ENCODE measurements around the gene CCDC93. TPM values are rescaled to one million over a fixed set of nuclear protein-coding genes. Genes with fewer than 3 reads are reported as not detected.

Gene CCDC93
- total and polyA plus RNA-seq, 10 of the 15 experiments (the other 5 are each of a cell fraction or from before 2014, with no cell fraction given), result 3.6 to 27.2 (median 13.5) TPM

GRCh38 chr2:118013724-118014491 lies at the start of gene CCDC93 (continued):
- TF ChIP-seq SREBF1 (IDR thresholded peaks at IDR 0.05; ENCODE audit: low read length) (no peak), ZNF622 (IDR thresholded peaks at IDR 0.05) (no peak), KAT2A (conservative IDR thresholded peaks at IDR 0.05; ENCODE audit: control insufficient read depth, low read depth, low read length) (no peak), RELA (IDR thresholded peaks at IDR 0.05; ENCODE audit: borderline replicate concordance, partially characterized antibody) (peak; percentile 63), RFX5 (IDR thresholded peaks at IDR 0.05; ENCODE audit: low read depth, low read length) (no peak), BACH1 (IDR thresholded peaks at IDR 0.05; ENCODE audit: borderline replicate concordance) (0 out of 2 replicates have a peak, but pooled peaks have one; percentile 37), TBL1XR1 (IDR thresholded peaks at IDR 0.05; ENCODE audit: low read depth, low read length) (no peak), NR2C1 (IDR thresholded peaks at IDR 0.05) (peak; percentile 81), ASH2L (IDR thresholded peaks at IDR 0.05; ENCODE audit: borderline replicate concordance, low read depth) (peak; percentile 10; the same call in 1 of the 2 replicates), POLR2A (IDR thresholded peaks at IDR 0.05; ENCODE audit: low read depth, low read length) (peak; percentile 84), YY1 (IDR thresholded peaks at IDR 0.05; ENCODE audit: low read depth, low read length) (0 out of 2 replicates have a peak, but pooled peaks have one; percentile 12), MXI1 (IDR thresholded peaks at IDR 0.05; ENCODE audit: low read depth, low read length) (peak; percentile 77), EED (IDR thresholded peaks at IDR 0.05; ENCODE audit: low read depth) (no peak), LARP7 (IDR thresholded peaks at IDR 0.05) (peak; percentile 48; the same call in 1 of the 2 replicates), NRF1 (conservative IDR thresholded peaks at IDR 0.05; ENCODE audit: low read depth, low read length) (peak; percentile 86), ETV6 (conservative IDR thresholded peaks at IDR 0.05 in 1 of 2, IDR thresholded peaks at IDR 0.05 in 1 of 2; ENCODE audit: borderline replicate concordance in 1 of 2, low read depth in 1 of 2) (no peak), JUND (IDR thresholded peaks at IDR 0.05; ENCODE audit: low read depth, low read length) (no peak), BCL11A (IDR thresholded peaks at IDR 0.05; ENCODE audit: low read depth, low read length) (no peak), IKZF1 (conservative IDR thresholded peaks at IDR 0.05) (peak; percentile 99), MAX (IDR thresholded peaks at IDR 0.05; ENCODE audit: low read depth, low read length) (no peak)
- TF ChIP-seq, protein P1, sequence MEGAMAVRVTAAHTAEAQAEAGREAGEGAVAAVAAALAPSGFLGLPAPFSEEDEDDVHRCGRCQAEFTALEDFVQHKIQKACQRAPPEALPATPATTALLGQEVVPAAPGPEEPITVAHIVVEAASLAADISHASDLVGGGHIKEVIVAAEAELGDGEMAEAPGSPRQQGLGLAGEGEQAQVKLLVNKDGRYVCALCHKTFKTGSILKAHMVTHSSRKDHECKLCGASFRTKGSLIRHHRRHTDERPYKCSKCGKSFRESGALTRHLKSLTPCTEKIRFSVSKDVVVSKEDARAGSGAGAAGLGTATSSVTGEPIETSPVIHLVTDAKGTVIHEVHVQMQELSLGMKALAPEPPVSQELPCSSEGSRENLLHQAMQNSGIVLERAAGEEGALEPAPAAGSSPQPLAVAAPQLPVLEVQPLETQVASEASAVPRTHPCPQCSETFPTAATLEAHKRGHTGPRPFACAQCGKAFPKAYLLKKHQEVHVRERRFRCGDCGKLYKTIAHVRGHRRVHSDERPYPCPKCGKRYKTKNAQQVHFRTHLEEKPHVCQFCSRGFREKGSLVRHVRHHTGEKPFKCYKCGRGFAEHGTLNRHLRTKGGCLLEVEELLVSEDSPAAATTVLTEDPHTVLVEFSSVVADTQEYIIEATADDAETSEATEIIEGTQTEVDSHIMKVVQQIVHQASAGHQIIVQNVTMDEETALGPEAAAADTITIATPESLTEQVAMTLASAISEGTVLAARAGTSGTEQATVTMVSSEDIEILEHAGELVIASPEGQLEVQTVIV (IDR thresholded peaks at IDR 0.05; ENCODE audit: borderline replicate concordance, partially characterized antibody), result no peak
- TF ChIP-seq, protein P2, sequence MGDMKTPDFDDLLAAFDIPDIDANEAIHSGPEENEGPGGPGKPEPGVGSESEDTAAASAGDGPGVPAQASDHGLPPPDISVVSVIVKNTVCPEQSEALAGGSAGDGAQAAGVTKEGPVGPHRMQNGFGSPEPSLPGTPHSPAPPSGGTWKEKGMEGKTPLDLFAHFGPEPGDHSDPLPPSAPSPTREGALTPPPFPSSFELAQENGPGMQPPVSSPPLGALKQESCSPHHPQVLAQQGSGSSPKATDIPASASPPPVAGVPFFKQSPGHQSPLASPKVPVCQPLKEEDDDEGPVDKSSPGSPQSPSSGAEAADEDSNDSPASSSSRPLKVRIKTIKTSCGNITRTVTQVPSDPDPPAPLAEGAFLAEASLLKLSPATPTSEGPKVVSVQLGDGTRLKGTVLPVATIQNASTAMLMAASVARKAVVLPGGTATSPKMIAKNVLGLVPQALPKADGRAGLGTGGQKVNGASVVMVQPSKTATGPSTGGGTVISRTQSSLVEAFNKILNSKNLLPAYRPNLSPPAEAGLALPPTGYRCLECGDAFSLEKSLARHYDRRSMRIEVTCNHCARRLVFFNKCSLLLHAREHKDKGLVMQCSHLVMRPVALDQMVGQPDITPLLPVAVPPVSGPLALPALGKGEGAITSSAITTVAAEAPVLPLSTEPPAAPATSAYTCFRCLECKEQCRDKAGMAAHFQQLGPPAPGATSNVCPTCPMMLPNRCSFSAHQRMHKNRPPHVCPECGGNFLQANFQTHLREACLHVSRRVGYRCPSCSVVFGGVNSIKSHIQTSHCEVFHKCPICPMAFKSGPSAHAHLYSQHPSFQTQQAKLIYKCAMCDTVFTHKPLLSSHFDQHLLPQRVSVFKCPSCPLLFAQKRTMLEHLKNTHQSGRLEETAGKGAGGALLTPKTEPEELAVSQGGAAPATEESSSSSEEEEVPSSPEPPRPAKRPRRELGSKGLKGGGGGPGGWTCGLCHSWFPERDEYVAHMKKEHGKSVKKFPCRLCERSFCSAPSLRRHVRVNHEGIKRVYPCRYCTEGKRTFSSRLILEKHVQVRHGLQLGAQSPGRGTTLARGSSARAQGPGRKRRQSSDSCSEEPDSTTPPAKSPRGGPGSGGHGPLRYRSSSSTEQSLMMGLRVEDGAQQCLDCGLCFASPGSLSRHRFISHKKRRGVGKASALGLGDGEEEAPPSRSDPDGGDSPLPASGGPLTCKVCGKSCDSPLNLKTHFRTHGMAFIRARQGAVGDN (IDR thresholded peaks at IDR 0.05), result peak; percentile 77
- TF ChIP-seq, protein P3, sequence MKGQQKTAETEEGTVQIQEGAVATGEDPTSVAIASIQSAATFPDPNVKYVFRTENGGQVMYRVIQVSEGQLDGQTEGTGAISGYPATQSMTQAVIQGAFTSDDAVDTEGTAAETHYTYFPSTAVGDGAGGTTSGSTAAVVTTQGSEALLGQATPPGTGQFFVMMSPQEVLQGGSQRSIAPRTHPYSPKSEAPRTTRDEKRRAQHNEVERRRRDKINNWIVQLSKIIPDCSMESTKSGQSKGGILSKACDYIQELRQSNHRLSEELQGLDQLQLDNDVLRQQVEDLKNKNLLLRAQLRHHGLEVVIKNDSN (IDR thresholded peaks at IDR 0.05; ENCODE audit: borderline replicate concordance, extremely low read length, insufficient read depth, low read depth, low read length), result peak; percentile 1

Data from GM12878 (cell line).